Endodermal cell (in vitro differentiated cells): Measurements from ENCODE around the gene BHLHA15. TPM values are rescaled to one million over a fixed set of nuclear protein-coding genes. Genes with fewer than 3 reads are reported as not detected.

ENCODE experiments used
- DNase-seq: peaks from one replicate; pipeline ENCODE4 v3.0.0-alpha.2; 2017
- H3K27ac ChIP-seq: 2 replicates; pipeline ENCODE4 v1.5.1; 2013; ENCODE audit warnings: mild to moderate bottlenecking, low read depth, low read length, moderate library complexity
- H3K27me3 ChIP-seq: 2 replicates; pipeline ENCODE4 v1.6.1; 2013; ENCODE audit warnings: mild to moderate bottlenecking, low read length, moderate library complexity; ENCODE audit not compliant: insufficient read depth, control insufficient read depth, poor library complexity, severe bottlenecking
- H3K36me3 ChIP-seq: 2 replicates; pipeline ENCODE4 v1.7.0; 2013; ENCODE audit warnings: mild to moderate bottlenecking, low read length, moderate library complexity; ENCODE audit not compliant: control insufficient read depth, insufficient read depth
- H3K4me1 ChIP-seq: one replicate; pipeline ENCODE4 v1.7.0; 2013; ENCODE audit warnings: low read length; ENCODE audit not compliant: control insufficient read depth, insufficient read depth
- H3K4me3 ChIP-seq: 2 replicates; pipeline ENCODE4 v1.5.1; 2013; ENCODE audit warnings: mild to moderate bottlenecking, low read length, moderate library complexity
- H3K9ac ChIP-seq: 2 replicates; pipeline ENCODE4 v1.6.1; 2013; ENCODE audit warnings: mild to moderate bottlenecking, low read length, moderate library complexity; ENCODE audit not compliant: poor library complexity, severe bottlenecking; ENCODE audit errors: extremely low read depth
- H3K9me3 ChIP-seq: 2 replicates; pipeline ENCODE4 v1.6.1; 2013; ENCODE audit warnings: mild to moderate bottlenecking, low read length, moderate library complexity; ENCODE audit not compliant: control insufficient read depth
- H3K27ac Mint-ChIP-seq: 2 replicates; pipeline ENCODE4 v1.8.0; 2020; ENCODE audit warnings: mixed read lengths
- H3K27me3 Mint-ChIP-seq: 2 replicates; pipeline ENCODE4 v1.8.0; 2021; ENCODE audit warnings: mild to moderate bottlenecking, mixed read lengths; ENCODE audit not compliant: insufficient read depth
- H3K36me3 Mint-ChIP-seq: 2 replicates; pipeline ENCODE4 v1.8.0; 2020; ENCODE audit warnings: low read depth, mixed read lengths
- H3K4me1 Mint-ChIP-seq: 2 replicates; pipeline ENCODE4 v1.8.0; 2020; ENCODE audit warnings: mixed read lengths
- H3K4me3 Mint-ChIP-seq: 2 replicates; pipeline ENCODE4 v1.8.0; 2020; ENCODE audit warnings: mild to moderate bottlenecking, moderate library complexity, mixed read lengths
- H3K9me3 Mint-ChIP-seq: 2 replicates; pipeline ENCODE4 v1.8.0; 2020; ENCODE audit warnings: mild to moderate bottlenecking, mixed read lengths
- CTCF ChIP-seq: fragments of 200-600 bp; sonication (generic); conservative IDR thresholded peaks from 2 replicates; pipeline ENCODE4 v1.5.0; 2021; ENCODE audit warnings: antibody characterized with exemption, mild to moderate bottlenecking
- WGBS, 2 experiments: methylation state at CpG; one replicate each; pipeline versions ENCODE4 v1.1.5 to v1.1.7; 2013; ENCODE audit warnings: missing lambda C conversion rate in 2 of 2, mixed read lengths in 1 of 2; ENCODE audit not compliant: insufficient coverage in 1 of 2, insufficient read length in 1 of 2; 5-methylcytosine and 5-hydroxymethylcytosine counted together
- total RNA-seq, 2 donors: library from RNA; stranded (reverse); fragmentation: NEBNext Ultra II Directional in 1 of 2; extraction: Animal tissue kit (Norgen Biotek cat#: 25700) in 1 of 2; gene quantifications; 2 replicates in 1 of 2; 3 replicates in 1 of 2; pipeline ENCODE4 v1.2.1, GENCODE V29; 2021

The BHLHA15 gene
- total RNA-seq, 2 donors from 2014 or later = 0.86 to 0.95 TPM

- Histone ChIP-seq H3K4me1 (no peaks in the 10 kb centered on the region), H3K27me3 (no peaks in the 10 kb centered on the region), H3K27ac (no peak overlapping the region), H3K9ac (no peak overlapping the region), H3K4me3 (no peak overlapping the region), H3K9me3 (no peaks in the 10 kb centered on the region), H3K36me3 (peaks cover 16% of the 10 kb centered on the region)
- Mint-ChIP-seq H3K4me3 (no peak overlapping the region), H3K4me1 (peaks cover 7% of the 10 kb centered on the region), H3K9me3 (no peaks in the 10 kb centered on the region), H3K36me3 (peaks cover 18% of the 10 kb centered on the region), H3K27ac (no peak overlapping the region), H3K27me3 (no peaks in the 10 kb centered on the region)
- DNase-seq = no peak
- TF ChIP-seq CTCF = peak; percentile 11
- 86 to 89% methylated on average over 9 to 10 of the region's 10 CpGs for WGBS, 2 experiments
Observed at GRCh38 chr7:98178762-98179490, 32.3 kb upstream of the BHLHA15 start.

GRCh38 chr7:98180751-98181150 is 30.5 kb upstream of the BHLHA15 start:
- Histone ChIP-seq H3K9me3 (no peaks in the 10 kb centered on the region), H3K36me3 (peaks cover 9% of the 10 kb centered on the region), H3K4me3 (no peak overlapping the region), H3K27me3 (no peaks in the 10 kb centered on the region), H3K9ac (no peak overlapping the region), H3K4me1 (no peaks in the 10 kb centered on the region), H3K27ac (no peak overlapping the region)
- Mint-ChIP-seq H3K27me3 (no peaks in the 10 kb centered on the region), H3K36me3 (peaks cover 17% of the 10 kb centered on the region), H3K27ac (no peak overlapping the region), H3K9me3 (no peaks in the 10 kb centered on the region), H3K4me3 (no peak overlapping the region), H3K4me1 (peaks cover 12% of the 10 kb centered on the region)
- no peak for DNase-seq
- 95 to 97% methylated on average over 6 to 8 of the region's 8 CpGs for WGBS, 2 experiments
- TF ChIP-seq CTCF = no peak

GRCh38 chr7:98185101-98185500 is 26.1 kb upstream of the BHLHA15 start:
- Histone ChIP-seq H3K4me3 (no peak overlapping the region), H3K9ac (no peak overlapping the region), H3K27ac (no peak overlapping the region), H3K4me1 (no peaks in the 10 kb centered on the region), H3K9me3 (no peaks in the 10 kb centered on the region), H3K27me3 (no peaks in the 10 kb centered on the region), H3K36me3 (peaks cover 14% of the 10 kb centered on the region)
- DNase-seq = no peak
- WGBS, 2 experiments = 93 to 100% methylated on average over 4 to 7 of the region's 7 CpGs
- TF ChIP-seq CTCF = no peak
- no peak overlapping the region for H3K27ac Mint-ChIP-seq
- H3K4me1 Mint-ChIP-seq = peaks cover 5% of the 10 kb centered on the region
- no peak overlapping the region for H3K4me3 Mint-ChIP-seq
- H3K36me3 Mint-ChIP-seq = peaks cover 36% of the 10 kb centered on the region
- H3K9me3 Mint-ChIP-seq = no peaks in the 10 kb centered on the region
- no peaks in the 10 kb centered on the region for H3K27me3 Mint-ChIP-seq
